Aorta (tissue), 5 donors: ENCODE measurements around the gene RSPH3. TPM values are rescaled to one million over a fixed set of nuclear protein-coding genes. Genes with fewer than 3 reads are reported as not detected.
A peak's percentile ranks its signal among the peaks of the same experiment; 100 is the strongest.

ENCODE experiments used
- ATAC-seq: fragments of 200-7000 bp; cut with Tn5 transposase; one replicate; pipeline ENCODE4 v1.9.1; 2022; ENCODE audit warnings: moderate library complexity; ENCODE audit not compliant: low FRiP score
- DNase-seq, 2 donors: peaks; one replicate each; pipeline ENCODE4 v3.0.0-alpha.2; 2020
- H3K27ac ChIP-seq, 2 donors: one replicate each; pipeline ENCODE4 v1.5.1; 2013; ENCODE audit warnings: low read length in 2 of 2, mild to moderate bottlenecking in 2 of 2, moderate library complexity in 2 of 2, control low read depth in 1 of 2, inconsistent platforms in 1 of 2, low read depth in 1 of 2
- H3K27me3 ChIP-seq, 2 donors: one replicate each; pipeline ENCODE4 v1.6.1; 2013; ENCODE audit warnings: control low read depth in 1 of 2, low read length in 1 of 2, mild to moderate bottlenecking in 1 of 2, moderate library complexity in 1 of 2; ENCODE audit not compliant: insufficient read depth in 2 of 2, control insufficient read depth in 1 of 2
- H3K36me3 ChIP-seq, 2 donors: one replicate each; pipeline ENCODE4 v1.6.1; 2013; ENCODE audit warnings: control low read depth in 1 of 2, low read length in 1 of 2, mild to moderate bottlenecking in 1 of 2; ENCODE audit not compliant: insufficient read depth in 2 of 2, control insufficient read depth in 1 of 2
- H3K4me1 ChIP-seq, 2 donors: one replicate each; pipeline ENCODE4 v1.6.1; 2013; ENCODE audit warnings: low read length in 2 of 2, control low read depth in 1 of 2, mild to moderate bottlenecking in 1 of 2, moderate library complexity in 1 of 2; ENCODE audit not compliant: insufficient read depth in 2 of 2, control insufficient read depth in 1 of 2
- H3K4me3 ChIP-seq, 2 donors: one replicate each; pipeline ENCODE4 v1.5.1; 2013; ENCODE audit warnings: low read length in 2 of 2, control low read depth in 1 of 2, mild to moderate bottlenecking in 1 of 2
- H3K9me3 ChIP-seq: one replicate; pipeline ENCODE4 v1.6.1; 2013; ENCODE audit warnings: mild to moderate bottlenecking, low read length; ENCODE audit not compliant: control insufficient read depth
- WGBS, 2 donors: extraction: QIAGEN DNeasy Blood & Tissue Kit; methylation state at CpG; one replicate each; pipeline ENCODE4 v1.1.7; 2013; 5-methylcytosine and 5-hydroxymethylcytosine counted together
- intact Hi-C, 2 donors: fragments of 100-400 bp; cut with DNase I; formaldehyde crosslinking; loops; one replicate each; pipeline versions ENCODE4 v1.14.2 to v1.15.0; 2022
- long read RNA-seq, 2 donors: library from polyadenylated mRNA; unstranded; transcript quantifications; one replicate each; pipeline ENCODE4 v2.0.0, GENCODE V29; 2020 to 2021
- polyA plus RNA-seq, 2 donors: library from polyadenylated mRNA; stranded (reverse); fragments of 200-250 nt; gene quantifications; one replicate each; pipeline ENCODE4 v1.2.3, GENCODE V29; 2013
- total RNA-seq, 2 donors: library from RNA; stranded (reverse); fragmentation: NEBNext Ultra II Directional; extraction: Animal tissue kit (Norgen Biotek cat#: 25700); gene quantifications; one replicate each; pipeline ENCODE4 v1.2.1, GENCODE V29; 2021
- donor health status: healthy with polysubstance abuse.
- donor health status: Bipolar disorder and iron deficiency.
- donor health status: DM: no; HTN: no; CAD: no.
- donor health status: DM: no; HTN: no; CAD: no.
- donor health status: DM: yes; HTN: yes; CAD: no.

The RSPH3 gene, protein sequence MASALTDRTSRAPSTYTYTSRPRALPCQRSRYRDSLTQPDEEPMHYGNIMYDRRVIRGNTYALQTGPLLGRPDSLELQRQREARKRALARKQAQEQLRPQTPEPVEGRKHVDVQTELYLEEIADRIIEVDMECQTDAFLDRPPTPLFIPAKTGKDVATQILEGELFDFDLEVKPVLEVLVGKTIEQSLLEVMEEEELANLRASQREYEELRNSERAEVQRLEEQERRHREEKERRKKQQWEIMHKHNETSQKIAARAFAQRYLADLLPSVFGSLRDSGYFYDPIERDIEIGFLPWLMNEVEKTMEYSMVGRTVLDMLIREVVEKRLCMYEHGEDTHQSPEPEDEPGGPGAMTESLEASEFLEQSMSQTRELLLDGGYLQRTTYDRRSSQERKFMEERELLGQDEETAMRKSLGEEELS
- total RNA-seq (1 to 10 TPM; 4.9 to 8.1 TPM), polyA plus RNA-seq (1 to 10 TPM; 2.7 to 4.6 TPM)
- long read RNA-seq, donor 1, full-length matches to known transcripts, result 11 of 21 reads
- long read RNA-seq, donor 1, partial matches to known transcripts, result 0 of 21 reads
- long read RNA-seq, donor 1, other reads (novel, unspliced or antisense), result 10 of 21 reads
- long read RNA-seq, donor 2, partial matches to known transcripts, result 0 of 3 reads
- long read RNA-seq, donor 2, other reads (novel, unspliced or antisense), result 3 of 3 reads

DNA sequence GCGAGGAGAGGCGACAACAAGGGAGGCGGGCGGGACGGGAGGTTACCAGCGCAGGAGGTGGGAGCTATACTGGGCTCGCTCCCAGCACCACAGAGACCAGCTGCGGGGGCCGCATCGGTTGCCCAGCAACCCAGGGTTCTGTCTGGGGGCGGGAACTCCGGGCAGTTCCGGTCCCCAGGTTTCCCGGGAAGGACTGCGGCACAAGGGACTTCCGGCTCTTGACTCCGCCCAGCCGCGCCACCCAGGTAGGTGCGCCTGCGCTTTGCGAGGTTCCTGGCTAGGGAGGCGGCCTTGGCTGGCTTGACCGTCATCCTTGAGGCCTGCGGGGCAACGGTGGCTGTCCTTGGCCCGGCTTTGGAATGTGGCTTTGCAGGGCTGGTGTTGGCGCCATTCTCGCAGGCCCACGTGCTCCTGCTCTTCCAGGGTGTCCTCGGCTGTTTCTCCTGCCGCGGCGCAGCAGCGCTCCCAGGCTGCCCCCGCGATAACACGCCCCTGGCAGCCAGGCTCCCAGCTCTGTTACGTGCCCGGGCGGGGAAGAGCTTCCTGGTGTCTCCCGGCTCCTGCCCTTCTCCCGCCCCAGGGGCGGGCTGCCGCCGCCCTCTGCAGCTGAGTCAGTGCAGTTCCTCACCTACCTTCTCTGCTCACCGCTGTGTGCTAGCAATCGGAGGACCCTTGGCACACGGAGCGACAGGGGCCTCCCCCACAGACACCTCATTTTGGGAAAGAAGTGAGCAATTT, at the start of gene RSPH3:
Gene RSPH3 (minus strand): TSS at position 537 of the 738 bp plus-strand sequence. CDS start 652 bp downstream, outside the sequence.
- Histone ChIP-seq H3K27me3 (no peaks in the 10 kb centered on the region), H3K27ac (peak within 1 kb of the TSS in 1 of 2 donors; percentile 9), H3K9me3 (no peaks in the 10 kb centered on the region), H3K36me3 (no peaks in the 10 kb centered on the region), H3K4me3 (peak within 1 kb of the TSS; percentile 45 to 71), H3K4me1 (no peaks in the 10 kb centered on the region)
- intact Hi-C loops, result no loop called here
- 0% methylated on average over 48 to 50 of the region's 50 CpGs for WGBS, 2 donors
- ATAC-seq (peak; percentile 97), DNase-seq (peak; percentile 95 to 97)

DNA sequence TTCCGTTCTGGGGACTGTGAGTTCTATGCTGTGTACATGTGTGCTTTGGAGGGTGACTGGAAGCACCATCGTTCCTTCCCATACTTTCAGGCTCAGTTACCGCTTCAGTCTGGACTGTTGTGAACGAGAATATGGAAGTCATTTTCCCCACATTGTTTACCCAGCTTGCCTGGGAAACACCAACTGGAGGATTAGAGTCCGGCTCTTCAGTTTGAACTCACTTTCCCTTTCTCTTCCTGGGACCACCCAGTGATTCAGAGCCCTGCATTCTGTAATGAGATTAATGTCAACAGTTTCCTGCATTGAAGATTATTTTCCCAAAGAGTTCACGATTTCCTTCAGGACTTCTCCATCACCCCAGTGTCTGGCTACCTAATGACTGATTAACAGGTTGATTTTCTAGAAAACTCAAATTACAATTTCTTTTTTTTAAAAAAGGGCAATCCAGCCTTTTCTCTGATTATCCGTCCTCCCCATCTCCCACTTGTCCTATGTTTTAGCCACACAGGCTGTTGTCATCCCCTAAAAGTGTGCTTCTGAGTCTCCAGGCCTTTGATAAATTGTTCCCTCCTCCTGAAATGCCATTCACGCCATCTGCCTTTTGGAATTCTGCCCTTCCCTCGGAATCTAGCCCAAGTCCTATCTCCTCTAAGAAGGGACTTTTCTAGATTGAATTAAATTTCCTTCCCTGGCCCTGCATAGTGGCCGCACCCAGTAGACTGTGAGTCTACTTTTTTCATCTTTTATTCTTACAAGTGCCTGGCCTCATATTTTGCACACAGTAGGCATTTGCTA, 48.1 kb upstream of the RSPH3 start:
- Histone ChIP-seq H3K27me3 (no peaks in the 10 kb centered on the region), H3K9me3 (no peaks in the 10 kb centered on the region), H3K4me1 (no peaks in the 10 kb centered on the region), H3K4me3 (no peak overlapping the region), H3K27ac (no peak overlapping the region), H3K36me3 (no peaks in the 10 kb centered on the region)
- DNase-seq, result no peak
- ATAC-seq, result no peak
- 51 to 57% methylated on average over 10 of the region's 10 CpGs for WGBS, 2 donors
- intact Hi-C loops, result loop anchor here in 1 of 2 donors (5.0 to 10.0 kb wide), 2 partner anchors 54 to 87 kb away; no protein-coding TSS in a partner anchor

DNA sequence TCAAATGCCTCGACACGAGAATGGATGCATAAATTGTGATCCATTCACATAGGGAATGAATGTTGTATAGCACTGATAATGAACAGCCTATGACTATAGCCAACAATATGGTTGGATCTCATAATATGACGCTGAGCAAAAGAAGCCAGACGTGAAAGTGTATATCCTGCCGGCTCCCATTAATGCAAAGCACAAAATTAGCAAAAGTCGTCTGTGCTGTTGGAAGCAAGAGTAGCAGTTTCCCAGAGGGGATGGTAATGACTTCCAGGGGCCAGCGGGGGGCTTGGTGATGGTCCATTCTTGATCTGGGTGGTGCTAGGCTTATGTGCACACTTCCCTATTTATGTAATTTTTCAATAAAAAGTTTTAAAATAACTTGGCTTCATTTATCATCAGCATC, 45.8 kb upstream of the RSPH3 start:
- ATAC-seq (no peak), DNase-seq (no peak)
- no peaks in the 10 kb centered on the region for H3K9me3 ChIP-seq
- H3K4me3 ChIP-seq, result no peak overlapping the region
- no peaks in the 10 kb centered on the region for H3K36me3 ChIP-seq
- intact Hi-C loops, result loop anchor here in 1 of 2 donors (5.0 to 10.0 kb wide), 2 partner anchors 56 to 89 kb away; no protein-coding TSS in a partner anchor
- 64 to 68% methylated on average over 7 of the region's 7 CpGs for WGBS, 2 donors
- H3K4me1 ChIP-seq, result no peaks in the 10 kb centered on the region
- no peak overlapping the region for H3K27ac ChIP-seq
- H3K27me3 ChIP-seq, result no peaks in the 10 kb centered on the region

DNA sequence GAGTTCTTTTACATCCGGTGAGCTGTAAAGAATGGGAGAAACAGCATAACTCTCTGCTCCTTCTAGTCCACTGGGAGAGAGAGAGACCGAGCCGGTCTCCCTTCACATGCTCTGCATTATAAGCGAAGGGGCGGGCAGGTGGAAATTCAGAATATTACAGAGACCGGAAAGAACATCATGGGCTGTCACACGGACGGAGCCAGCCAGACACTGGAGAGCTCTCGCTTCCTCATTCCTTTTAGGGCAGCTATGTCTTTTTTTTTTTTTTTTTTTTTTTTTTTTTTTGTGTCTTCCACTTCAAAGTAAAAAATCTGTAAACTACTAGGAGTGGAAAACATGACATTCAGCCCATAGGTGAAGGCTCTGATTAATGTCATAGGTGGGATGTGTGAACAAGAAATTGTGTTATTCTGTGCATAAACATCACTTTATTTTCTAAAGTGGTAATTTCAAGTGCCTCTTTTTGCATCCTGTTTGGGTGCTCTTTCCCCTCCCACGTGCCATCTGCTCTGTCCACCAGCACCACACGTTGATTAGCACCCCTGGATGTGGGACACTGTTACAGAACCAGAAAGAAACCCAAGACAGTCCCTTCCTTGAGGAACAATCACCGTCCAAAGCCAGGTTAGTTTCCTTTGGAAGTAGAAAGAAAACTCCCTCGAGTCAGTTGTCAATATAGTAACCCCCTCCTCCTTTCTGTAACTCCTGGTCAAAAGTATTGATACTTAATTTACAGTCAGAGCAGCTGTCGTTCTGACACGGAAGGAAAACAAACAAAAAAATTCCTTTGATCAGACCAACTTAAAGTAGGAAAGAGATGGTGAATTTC, 45.1 kb upstream of the RSPH3 start, which contains the start of gene TAGAP:
Gene TAGAP (minus strand): TSS at position 93 of the 829 bp plus-strand sequence. CDS start 845 bp downstream, outside the sequence.
- Histone ChIP-seq H3K4me3 (no peak within 1 kb of the TSS), H3K36me3 (no peaks in the 10 kb centered on the region), H3K27ac (no peak within 1 kb of the TSS), H3K27me3 (no peaks in the 10 kb centered on the region), H3K4me1 (no peaks in the 10 kb centered on the region), H3K9me3 (no peaks in the 10 kb centered on the region)
- DNase-seq, result peak in 1 of 2 donors; percentile 89
- peak; percentile 76 for ATAC-seq
- 27 to 33% methylated on average over 15 of the region's 15 CpGs for whole genome bisulfite sequencing, 2 donors
- intact Hi-C loops, result loop anchor here in 1 of 2 donors (5.0 to 10.0 kb wide), 2 partner anchors 57 to 90 kb away; no protein-coding TSS in a partner anchor

DNA sequence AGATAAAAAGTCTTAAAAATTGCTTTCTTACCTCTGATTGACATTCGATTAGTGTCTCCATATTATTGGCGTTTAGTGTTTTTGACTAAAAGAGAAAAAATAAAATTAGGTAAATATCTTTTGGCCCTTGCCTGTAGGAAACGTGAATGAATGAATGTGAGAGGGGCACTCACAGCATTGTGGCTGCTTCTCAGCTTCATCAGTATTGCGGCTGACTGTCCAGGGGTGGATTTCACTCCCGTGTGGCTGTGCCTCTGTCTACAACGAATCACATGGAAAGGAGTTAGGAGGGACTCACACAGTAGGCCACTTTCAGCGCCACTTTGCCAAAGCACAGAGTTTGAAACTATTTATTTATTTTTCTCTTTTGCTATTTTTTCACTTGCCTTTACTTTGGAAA, 43.9 kb upstream of the RSPH3 start:
- ATAC-seq (no peak), DNase-seq (no peak)
- no peaks in the 10 kb centered on the region for H3K36me3 ChIP-seq
- H3K9me3 ChIP-seq, result no peaks in the 10 kb centered on the region
- H3K27ac ChIP-seq, result no peak overlapping the region
- intact Hi-C loops, result loop anchor here in 1 of 2 donors (10.0 kb wide), 1 partner anchor 91 kb away; no protein-coding TSS in a partner anchor
- H3K4me1 ChIP-seq, result no peaks in the 10 kb centered on the region
- WGBS, 2 donors, result 80 to 81% methylated on average over 7 of the region's 7 CpGs
- no peaks in the 10 kb centered on the region for H3K27me3 ChIP-seq
- H3K4me3 ChIP-seq, result no peak overlapping the region

DNA sequence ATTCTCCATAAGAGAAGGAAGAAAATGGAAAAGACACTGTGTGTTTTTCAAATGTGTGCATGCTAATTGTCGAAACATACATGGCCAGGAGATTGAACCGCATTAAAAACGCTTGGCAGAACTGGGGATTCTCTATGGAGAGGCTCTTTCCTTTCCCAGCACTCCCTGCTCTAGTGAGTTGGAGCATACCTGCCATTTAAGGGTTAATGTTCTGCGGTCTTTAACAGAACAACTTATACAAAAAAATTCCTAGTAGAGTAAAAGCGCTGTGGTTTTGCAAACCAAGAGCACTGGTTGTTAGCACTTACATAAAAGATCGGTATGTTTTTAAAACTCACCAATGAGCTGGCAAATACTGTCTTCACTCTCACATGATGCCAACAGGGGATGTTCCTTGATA, 43.2 kb upstream of the RSPH3 start:
- no peak for ATAC-seq
- DNase-seq, result no peak
- Histone ChIP-seq H3K4me3 (no peak overlapping the region), H3K36me3 (no peaks in the 10 kb centered on the region), H3K4me1 (no peaks in the 10 kb centered on the region), H3K9me3 (no peaks in the 10 kb centered on the region), H3K27ac (no peak overlapping the region), H3K27me3 (no peaks in the 10 kb centered on the region)
- intact Hi-C loops, result loop anchor here in 1 of 2 donors (10.0 kb wide), 1 partner anchor 92 kb away; no protein-coding TSS in a partner anchor
- WGBS, 2 donors, result 61 to 63% methylated on average over 6 of the region's 6 CpGs

DNA sequence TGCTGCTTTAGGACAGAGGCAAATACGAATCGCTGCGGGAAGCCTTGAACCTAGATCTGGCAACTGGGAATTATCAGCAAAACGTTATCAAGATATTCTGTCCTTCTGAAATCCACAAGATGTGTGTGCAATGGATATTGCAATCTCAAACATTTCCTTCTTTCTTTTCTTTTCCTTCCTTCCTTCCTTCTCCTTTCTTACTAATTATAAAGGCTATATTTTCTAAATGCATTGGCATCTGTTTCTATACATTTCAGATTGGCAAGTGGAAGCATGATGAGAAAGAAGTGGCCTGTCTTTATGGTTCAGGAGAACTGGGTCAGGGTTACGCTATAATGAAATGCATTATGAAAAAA, 42.8 kb upstream of the RSPH3 start:
- ATAC-seq (no peak), DNase-seq (no peak)
- Histone ChIP-seq H3K27ac (no peak overlapping the region), H3K4me1 (no peaks in the 10 kb centered on the region), H3K9me3 (no peaks in the 10 kb centered on the region), H3K36me3 (no peaks in the 10 kb centered on the region), H3K27me3 (no peaks in the 10 kb centered on the region), H3K4me3 (no peak overlapping the region)
- intact Hi-C loops, result loop anchor here in 1 of 2 donors (10.0 kb wide), 1 partner anchor 92 kb away; no protein-coding TSS in a partner anchor
- 19 to 23% methylated on average over 5 of the region's 5 CpGs for WGBS, 2 donors
